Tibial nerve (tissue), 3 donors: ENCODE data around the gene ERC2.

Experiments used
- CTCF ChIP-seq, 5 experiments: fragments of 200-600 bp in 3 of 5; fragments of 450-650 bp in 2 of 5; sonication (generic) in 3 of 5; IDR thresholded peaks; one replicate each; pipeline ENCODE4 v1.5.1; 2016 to 2019; ENCODE audit warnings: antibody characterized with exemption in 5 of 5, mild to moderate bottlenecking in 3 of 5, moderate library complexity in 2 of 5
- POLR2A ChIP-seq, 2 donors: fragments of 450-650 bp; IDR thresholded peaks; one replicate each; pipeline ENCODE4 v1.6.1; 2017; ENCODE audit warnings: antibody characterized with exemption in 2 of 2, mild to moderate bottlenecking in 2 of 2, moderate library complexity in 2 of 2

GRCh38 chr3:56081246-56081645 is 387.0 kb downstream of the ERC2 start:
- TF ChIP-seq CTCF (IDR thresholded peaks at IDR 0.05), result no peak
- TF ChIP-seq POLR2A (IDR thresholded peaks at IDR 0.05), result no peak
